GM19043 (cell line): ENCODE data around the gene ACTRT2.

Experiments
- ATAC-seq: cut with Tn5 transposase; IDR thresholded peaks from one replicate; pipeline ENCODE4 v1.9.1; 2021; ENCODE audit warnings: low read depth; ENCODE audit not compliant: unreplicated experiment

The ACTRT2 gene

DNA sequence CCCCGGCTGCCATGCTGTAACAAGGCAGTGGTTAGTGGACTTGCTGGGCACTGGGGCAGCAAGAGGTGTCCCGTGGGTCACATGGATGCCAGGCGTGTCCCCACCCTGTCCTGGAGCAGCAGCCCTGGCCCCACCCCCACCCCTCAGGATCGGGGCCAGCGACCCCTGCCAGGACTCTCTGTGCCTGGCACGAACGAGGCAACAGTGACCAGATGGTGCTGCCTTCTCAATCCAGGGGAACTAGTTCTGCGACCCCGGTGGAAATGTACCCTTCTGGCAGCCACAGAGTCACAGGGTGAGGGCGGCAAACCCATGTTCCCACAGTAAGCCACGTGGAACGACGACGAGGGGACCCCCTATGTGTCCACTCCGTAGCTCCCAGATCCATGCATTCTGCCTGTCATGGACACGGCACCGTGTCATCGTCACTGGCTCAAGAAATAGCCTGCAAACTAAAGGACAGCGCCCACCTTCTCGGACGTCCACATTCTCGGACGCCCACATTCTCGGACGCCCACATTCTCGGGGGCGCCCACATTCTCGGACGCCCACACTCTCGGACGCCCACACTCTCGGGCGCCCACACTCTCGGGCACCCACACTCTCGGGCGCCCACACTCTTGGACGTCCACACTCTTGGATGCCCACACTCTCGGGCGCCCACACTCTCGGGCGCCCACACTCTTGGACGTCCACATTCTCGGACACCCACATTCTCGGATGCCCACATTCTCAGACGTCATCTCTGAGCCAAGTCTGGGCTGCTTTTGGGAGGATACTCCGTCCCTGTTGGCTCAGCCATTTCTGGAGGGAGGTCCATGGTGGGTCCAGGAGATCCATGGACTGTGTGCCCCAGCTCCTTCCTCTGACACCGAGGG, 19.6 kb upstream of the ACTRT2 start:
- ATAC-seq = no peak

DNA sequence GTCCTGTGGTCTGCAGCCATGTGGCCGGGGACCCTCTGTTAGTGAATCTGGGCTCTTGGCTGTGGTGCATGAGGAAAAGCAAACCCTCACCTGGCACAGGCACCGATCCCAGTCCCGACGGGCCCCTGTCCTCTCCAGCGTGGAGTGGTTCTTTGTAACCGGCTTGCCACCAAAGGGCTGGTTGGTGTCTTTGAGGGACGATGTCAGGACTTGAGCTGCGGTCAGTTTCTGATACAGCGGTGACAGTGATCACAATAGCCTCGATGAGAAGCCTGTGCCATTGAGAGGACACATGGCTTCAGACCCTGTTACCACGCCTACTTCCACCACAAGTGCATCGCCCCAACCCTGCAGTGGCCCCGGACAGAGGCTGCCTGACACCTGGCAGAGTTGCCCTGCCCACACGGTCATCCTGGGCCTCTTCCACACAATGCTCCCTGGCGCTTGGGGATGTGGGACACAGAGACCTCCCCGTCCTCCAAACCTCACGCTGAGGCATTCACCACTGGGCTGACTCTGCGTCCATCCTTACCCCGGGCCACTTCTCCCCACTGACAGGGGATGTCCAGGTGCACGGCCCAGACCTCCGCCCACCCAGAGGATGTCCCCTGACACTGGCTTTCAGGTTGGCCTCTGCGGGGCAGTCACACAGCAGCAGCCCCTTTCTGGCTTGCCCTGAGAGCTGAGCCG, 18.8 kb upstream of the ACTRT2 start:
- ATAC-seq = no peak

DNA sequence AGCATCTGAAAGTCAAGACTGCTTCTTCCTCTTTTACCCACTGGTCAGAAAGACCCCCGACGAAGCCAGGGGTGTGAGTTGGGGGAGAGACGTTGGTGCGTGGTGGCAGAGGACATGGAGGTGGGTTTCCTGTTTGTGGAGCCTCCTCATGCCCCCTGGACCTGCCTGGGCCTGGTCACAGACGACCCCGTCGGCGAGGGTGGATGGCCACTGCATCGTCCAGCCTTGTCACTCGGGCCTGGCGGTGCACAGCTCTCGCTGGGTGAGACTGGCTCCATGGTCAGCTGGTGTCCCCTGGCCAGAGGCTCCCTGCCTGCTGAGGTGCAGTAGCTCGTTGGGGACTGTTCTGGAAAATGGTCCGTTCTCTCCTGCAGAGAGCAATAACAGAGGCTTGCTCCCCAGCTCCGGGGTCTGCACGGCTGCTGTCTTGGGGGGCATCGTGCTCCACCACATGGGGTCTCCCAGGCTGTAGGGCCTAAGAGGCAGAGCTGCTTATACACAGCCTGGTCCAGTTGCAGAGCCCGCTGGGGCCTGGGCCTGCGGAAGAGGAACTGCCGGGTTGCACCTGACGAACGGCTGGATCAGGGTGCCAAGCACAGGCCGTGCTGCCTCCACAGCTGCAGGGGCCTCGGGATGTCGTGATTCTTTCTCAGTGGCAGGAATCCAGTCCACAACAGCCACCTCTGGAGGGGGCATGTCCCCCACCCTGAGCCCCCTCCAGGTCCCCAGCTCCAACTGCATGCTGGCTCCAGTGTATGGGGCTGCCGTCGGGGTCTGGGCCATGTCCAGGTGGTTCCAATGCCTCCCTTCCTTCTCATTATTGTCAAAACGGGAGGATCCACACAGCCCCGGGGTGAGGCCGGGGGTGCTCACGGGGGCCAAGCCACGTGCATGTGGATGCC, 18.0 kb upstream of the ACTRT2 start:
- ATAC-seq = no peak

DNA sequence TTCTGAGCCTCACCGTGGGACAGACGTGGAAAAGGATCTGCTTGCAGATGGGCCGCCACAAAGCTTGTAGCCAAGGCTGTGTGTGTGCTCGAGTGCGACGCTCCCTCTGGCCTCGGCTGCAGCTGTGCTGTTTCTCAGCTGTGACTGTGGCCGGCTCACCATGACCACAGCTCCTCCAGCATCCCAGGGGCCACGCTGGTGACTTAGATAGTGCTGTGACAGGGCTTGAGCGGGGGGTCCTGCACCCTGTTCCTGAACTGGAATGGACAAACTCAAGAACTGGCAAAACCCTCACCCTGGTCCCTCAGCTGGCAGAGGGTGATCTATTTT, 17.4 kb upstream of the ACTRT2 start:
- ATAC-seq = no peak

DNA sequence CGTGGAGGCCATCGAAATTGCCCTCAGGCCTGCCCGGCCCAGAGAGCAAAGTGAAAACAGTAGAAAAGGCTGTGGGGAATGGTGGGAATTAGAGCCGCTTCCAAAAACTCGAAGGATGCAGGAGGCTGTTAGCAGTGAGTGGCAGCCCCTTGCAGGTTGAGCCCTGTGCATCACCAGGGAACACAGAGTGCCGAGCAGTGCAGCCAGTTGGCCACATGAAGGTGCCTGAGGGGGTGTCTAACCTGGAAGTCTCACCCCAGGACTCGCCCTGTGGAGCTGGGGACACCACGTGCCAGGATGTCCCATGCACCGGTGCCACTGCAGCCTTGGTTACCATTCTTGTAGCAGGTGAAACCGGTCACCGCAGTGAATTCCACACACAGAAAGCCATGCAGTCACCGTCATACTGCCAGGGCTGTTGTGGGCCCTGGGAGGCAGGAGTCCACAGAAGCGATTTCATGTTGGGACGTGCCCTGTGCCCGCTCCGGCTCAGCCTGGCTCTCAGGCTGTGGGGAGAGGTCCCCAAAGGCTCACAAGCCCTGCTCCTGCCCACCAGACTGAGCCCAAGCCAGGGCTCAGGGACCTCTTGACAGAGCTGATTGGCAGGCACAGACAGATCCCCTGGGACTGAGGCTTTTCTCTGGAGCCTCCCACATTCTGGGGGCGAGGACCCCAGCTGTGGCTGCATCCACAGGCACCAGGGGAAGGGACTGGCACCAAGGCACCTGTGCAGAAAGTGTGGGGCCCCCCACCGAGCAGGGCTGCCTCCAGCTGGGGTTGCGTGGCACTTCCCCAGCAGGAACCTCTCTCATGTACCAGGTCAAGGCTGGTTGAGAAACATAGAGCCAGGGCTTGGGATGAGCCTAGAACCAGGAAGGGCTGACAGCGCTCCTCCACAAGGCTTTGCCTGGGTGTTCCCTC, 16.7 kb upstream of the ACTRT2 start:
- ATAC-seq = no peak

DNA sequence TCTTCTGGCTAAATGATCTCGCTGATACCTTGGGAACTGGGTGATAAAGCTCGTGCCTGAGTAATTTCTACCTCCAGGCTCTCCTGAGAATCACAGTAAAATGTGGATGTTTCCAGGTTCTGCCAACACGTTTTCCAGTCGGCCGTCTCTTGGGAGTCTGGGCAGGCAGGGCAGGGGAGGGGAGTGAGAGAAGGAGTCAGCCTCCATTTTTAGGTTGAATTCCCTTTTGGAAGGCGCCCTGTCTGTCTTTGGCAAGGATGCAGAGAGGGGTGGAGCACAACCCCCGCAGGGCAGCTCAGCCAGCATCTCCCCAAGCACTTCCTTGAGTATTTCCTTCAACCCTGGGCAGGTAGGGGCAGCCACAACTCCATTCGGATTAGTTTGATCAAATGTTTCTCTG, 15.5 kb upstream of the ACTRT2 start:
- ATAC-seq = no peak

DNA sequence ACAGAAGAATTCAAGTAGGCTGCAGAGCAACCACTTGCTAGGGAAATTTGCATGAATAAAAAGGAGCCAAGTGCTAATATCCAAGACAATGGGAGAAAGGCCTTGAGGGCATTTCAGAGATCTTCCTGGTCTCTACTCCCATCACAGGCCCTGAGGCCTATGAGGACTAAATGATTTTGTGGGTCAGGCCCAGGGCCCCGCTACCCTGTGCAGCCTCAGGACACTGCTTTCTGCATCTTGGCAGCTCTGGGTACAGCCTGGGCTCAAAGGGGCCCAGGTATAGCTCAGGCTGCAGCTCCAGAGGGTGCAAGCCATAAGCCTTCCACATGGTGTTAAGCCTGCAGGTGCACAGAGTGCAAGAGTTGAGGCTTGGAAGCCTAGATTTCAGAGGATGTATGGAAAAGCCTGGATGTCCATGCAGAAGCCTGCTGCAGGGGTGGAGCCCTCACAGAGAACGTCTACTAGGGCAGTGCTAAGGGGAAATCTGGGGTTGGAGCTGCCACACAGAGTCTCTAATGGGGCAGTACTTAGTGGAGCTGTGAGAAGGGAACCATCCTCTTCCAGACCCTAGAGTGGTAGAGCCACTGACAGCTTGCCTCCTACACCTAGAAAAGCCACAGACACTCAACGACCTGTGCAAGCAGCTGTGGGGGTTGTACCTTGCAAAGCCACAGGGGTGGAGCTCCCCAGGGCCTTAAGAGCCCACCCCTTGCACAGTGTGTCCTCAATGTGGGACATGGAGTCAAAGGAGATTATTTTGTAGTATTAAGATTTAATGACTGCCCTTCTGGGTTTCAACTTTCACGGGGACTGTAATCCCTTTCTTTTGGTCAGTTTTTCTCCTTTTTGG, 13.7 kb upstream of the ACTRT2 start:
- ATAC-seq = no peak

DNA sequence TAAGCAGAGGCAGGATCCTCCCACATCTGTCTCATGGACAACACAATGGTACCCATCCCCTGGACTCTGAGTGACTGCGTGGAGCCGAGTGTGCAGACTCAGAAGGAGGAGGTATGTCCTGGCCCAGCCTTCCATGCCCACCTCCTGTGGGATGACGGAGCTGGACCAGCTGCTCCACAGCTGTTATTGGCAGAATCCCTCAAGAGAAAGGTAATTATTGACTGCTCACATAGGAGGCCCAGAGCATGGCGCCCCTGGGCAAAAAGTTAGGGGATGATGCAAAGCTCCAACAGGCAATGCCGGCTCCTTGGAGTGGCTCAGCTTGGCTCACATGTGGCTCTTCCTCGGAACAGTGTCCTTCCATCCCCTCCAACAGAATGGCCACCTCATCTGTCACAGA, 12.2 kb upstream of the ACTRT2 start:
- no peak for ATAC-seq

DNA sequence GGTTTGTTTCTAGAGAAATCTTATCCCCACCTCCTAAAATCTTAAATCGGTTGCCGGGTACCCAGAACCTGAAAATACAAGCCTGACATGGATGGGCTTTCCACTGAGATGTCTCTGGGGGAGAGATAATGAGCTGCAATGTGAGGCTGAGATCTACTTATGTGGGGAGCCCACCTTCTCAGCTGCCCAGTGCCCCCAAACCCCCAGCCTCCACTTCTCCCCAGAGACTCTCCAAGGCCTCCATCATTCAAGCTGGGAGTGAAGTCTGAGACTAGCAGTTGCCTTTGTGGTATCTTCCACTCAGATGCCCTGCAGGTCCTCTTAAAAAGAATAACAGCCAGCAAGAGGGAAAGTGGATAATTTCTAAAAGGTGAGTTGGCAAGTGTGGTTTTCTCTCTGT, 11.7 kb upstream of the ACTRT2 start:
- ATAC-seq = no peak

DNA sequence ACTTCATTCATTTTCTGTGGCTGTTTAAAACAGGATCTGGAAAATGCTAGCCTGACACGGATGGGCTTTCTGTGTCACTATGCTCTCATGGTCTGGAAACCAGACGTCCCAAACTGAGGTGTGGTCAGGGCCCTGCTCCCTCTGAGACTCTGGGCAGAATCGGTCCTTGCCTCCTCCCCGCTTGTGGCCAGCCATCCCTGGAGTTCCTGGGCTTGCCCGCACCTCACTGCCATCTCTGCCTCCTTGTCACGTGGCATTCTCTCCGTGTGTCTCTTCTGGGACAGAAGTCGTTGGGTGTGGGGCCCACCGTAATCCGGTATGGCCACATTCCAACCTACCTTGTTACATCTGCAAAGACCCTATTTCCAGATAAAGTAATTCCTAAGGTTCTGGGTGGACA, 10.1 kb upstream of the ACTRT2 start:
- ATAC-seq = no peak

DNA sequence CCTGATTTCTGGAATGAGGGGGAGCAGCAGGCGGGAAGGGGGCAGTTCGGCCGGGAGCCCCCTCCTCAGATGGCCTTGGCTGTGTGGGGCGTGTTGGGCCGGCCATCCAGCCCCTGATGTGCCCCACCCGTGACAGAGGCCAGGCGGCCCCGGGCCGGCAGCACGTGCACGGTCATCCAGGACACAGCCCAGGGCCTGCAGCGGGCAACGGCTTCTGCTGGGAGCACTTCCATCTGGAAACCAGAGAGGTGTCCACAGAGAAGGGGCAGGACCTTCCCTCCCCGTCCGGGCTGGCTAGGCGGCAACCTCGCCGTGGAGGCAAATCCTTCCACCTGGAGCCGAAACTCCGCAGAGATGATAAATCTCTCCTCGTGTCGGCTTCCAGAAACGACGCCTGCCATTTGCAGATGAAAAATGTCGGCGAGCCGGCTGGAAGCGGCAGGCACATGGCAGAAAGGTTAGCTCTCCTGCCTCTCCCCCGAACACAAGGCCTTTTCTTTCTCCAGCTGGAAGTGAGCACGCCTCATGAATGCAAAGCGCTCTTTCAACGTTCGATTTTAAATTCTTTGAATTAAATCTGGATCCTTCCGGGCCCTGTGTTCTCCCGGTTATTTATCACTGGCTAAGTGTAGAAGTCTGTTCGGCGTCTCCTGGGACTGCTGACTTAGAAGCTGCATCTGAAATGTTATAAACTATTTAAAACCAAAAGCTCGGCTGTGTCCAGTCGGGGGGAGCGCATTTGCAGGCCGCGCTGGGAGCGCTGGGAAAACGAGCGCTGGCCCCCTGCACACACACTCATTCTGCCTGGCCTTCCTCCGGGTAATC, 9.4 kb upstream of the ACTRT2 start:
- ATAC-seq = no peak

DNA sequence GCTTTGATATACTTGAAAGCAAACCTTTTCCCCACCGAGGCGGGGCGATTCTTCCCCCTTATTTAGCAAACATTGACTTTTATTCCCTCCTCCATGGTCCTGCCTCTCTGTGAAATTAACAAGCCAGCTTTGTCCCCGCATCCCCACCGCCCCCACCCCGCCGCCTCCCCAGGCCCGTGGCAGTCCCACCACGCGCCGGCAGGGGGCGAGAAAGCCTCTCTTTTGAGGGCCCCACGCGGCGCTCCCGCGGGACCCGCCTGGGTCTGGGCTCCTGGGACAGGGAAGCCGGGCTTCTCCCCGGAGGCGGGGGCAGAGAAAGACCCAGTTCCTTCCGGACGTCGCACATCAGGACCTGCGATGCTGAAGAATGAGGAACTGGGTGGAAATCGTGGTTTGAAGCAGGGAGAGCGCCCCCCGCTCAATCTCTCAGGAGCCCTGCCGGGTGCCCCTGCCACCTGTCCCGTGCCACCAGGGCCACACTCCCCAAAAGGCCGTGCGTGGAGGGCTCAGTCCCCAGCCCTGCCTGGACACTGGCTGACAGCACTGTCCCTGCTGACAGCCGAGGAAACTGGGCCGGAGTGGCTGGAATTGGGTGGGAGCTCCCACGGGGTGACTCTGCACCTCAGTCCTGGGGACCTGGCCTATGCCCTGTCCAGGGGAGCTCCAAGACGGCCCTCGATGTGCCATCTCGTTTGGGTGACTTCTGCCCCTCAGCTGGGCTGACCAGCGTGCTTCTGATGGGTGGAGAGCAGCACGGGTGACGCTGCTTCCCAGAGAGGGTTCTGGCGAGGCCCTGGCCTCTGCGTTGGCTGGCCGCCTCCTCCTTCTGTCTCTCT, 8.6 kb upstream of the ACTRT2 start:
- no peak for ATAC-seq

DNA sequence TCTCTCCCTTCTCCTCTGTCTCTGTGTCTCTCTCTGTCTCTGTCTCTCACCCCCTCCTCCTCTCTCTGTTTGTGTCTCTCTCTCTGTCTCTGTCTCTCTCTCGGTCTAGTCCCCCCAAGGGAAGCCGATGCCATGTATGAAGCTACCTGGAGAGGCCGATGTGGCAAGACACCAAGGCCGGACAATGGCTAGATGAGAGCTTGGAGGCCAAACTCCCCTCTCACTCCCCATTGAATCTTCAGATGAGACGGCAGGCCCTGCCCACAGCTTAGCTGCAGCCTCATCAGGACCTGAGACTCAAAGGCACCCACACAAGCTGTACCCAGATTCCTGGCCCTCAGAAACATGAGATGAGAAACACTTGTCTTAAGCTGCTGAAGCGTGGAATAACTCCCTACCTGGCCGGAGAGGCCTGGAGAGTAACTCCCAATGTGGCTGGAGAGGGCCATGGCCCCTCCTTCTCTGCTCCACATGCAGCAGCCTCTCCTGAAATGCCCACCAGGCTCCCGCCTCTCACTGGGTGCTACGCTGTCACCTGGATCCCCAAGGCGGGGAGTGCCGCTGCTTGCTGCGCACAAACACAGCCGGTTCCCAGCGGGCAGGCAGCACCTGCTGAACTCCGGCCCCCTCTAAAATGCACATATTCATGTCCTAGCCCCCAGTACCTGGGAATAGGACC, 7.8 kb upstream of the ACTRT2 start:
- no peak for ATAC-seq

DNA sequence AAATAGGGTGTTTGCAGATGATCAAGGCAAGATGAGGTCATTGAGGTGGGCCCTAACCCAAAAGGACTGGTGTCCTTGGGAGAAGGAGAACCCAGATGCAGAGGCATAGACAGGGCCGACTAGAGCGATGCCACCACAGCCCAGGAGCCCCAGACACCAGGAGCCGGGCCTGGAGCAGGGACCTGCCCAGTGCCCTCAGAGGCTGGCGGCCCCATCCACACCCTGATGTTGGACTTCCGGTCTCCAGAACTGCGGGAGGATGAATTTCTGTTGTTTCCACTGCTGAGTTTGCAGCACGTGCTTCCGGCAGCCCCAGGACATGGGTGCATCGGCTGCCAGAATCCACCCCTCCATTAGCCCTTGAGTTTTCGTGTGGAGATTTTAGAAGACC, 7.2 kb upstream of the ACTRT2 start:
- no peak for ATAC-seq

DNA sequence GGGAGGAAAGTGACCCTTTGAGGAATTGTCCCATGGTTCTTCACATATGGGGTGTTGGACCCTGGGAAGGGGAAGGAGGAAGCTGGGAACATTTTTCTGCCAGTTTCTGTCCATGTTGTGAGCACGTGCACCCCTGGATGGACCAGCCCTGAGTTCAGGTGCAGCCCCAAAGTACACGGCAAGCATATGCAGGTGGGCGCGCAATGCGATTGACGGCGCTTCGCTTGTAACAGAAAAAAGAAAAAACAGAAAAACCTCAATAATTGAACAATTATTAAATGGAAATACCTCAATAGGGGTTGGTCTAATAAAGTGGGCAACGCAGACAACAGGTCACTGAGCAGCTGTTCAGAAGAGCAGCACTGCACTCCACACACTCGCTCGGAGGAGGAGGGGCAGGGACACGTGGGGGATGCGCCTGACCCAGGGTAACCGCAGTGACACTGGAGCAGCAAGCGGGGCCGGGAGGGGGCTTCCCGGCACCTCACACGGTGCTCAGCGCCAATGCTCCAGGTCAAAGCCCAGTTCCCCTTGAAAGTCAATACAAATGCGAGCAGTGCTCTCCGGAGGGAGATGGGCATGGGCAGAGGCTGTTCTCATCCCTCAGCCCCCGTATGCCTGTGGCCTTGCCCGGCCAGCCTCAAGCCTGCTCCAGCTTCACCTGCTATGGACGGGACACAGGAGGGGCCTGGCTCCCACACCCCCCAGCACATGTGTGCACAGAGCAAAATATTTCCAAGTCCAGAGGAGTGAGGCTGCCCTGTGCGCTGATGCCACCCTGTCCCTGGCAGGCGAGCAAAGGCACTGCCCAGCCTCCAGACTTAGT, 6.6 kb upstream of the ACTRT2 start:
- no peak for ATAC-seq

DNA sequence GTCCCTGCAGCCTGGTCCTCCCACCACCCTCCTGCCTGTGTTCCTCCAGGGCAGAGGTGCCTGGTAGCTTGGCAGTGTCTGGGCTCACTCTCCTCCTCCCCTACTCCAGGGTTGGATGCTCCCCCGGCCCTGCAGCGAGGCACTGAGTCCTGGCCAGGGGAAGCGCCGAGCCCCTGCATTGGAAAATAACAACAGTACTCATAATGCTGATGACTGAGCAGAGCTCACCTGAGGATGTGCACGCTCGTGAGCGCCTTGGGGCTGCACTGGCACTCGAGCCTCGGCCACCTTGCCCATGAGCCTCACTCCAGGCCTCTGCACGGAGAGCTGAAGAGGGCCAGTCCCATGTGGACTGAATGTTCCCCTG, 6.0 kb upstream of the ACTRT2 start:
- no peak for ATAC-seq
